NB4 (cell line): ENCODE results near the gene MEI1.

Experiments
- CTCF ChIP-seq: IDR thresholded peaks from one replicate; pipeline ENCODE4 v1.5.1; 2012; ENCODE audit warnings: low read depth, low read length
- POLR2A ChIP-seq: IDR thresholded peaks from 2 replicates; pipeline ENCODE4 v1.6.1; 2011; ENCODE audit warnings: mild to moderate bottlenecking; ENCODE audit not compliant: insufficient read length; ENCODE audit errors: extremely low read depth

GRCh38 chr22:41815716-41816115 lies 116.4 kb downstream of the MEI1 start:
- no peak for TF ChIP-seq POLR2A
- no peak for TF ChIP-seq CTCF
